G401 (cell line): Measurements from ENCODE around the gene MYNN. TPM values are rescaled to one million over a fixed set of nuclear protein-coding genes. Genes with fewer than 3 reads are reported as not detected.
"Not testable (repeated sequence)": the region's sequence is repeated elsewhere in the genome, so short reads cannot be mapped to it uniquely, and the experiment has no call there.

Experiments
- DNase-seq: peaks from one replicate; pipeline ENCODE4 v3.0.0-alpha.2; 2015; ENCODE audit warnings: low spot score
- in situ Hi-C: cut with HindIII; loops from 2 replicates; pipeline ENCODE4 v1.10.0; 2016; ENCODE audit warnings: low sequenced_read_pairs, mixed read lengths
- total RNA-seq: library from RNA; depleted of rRNA; stranded (reverse); fragments of >200 nt; shearing (Covaris generic); gene quantifications from 2 replicates; pipeline ENCODE4 v1.2.3, GENCODE V29; 2014; rRNA removed

MYNN gene
- total RNA-seq: 23.8 and 25.7 TPM in 2 replicates

DNA sequence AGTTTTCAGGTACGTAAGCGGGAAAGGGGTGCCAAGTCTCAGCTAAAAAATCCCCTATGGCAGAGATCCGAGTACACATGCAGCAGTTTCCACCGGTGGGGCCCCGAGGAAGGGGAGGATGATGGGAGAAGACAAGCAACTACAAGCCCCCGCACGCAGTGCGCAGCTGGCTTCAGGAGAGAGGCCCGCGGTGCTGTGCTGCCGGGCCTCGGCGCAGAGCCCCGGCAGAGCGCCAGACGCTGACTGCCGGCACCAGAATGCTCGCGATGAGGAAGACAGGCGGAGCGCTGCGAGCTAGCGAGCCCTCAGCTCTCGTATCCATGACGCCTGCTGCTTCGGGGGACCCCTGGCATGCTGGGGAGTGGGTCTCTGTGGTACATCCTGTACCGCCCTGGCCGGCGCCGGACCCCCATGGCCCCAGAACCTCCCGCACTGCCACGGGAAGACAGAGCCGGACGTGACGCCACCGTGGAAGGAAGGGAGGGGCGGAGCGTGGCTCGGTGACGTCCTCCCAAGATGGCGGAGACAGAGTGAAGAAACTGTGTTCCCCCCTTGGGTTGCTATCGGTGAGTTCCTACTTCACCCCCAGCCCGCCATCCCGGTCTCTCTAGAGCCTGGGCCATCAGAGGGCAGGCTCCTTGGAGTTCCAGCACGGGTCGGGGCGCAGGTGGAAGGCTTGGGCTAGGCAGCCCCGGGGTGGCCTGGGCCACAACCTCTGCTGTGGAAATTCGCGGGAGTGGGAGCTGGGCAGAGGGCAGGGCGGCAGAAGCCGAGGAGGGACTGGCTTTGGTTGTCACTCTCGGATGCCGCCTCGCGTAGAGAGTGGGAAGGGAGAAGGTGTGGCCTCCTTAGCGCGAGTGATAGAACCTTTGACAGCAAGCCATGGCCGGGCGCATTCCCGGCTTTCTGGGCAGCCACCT is at the start of gene MYNN:
MYNN (plus strand) TSS at position 500 of the 920 bp plus-strand sequence. CDS start 900 bp downstream, outside the sequence.
- in situ Hi-C loops: no loop called here
- DNase-seq: peak; percentile 93

GRCh38 chr3:169731857-169732256 is 41.3 kb upstream of the MYNN start:
- in situ Hi-C loops, DNase-seq: not testable (repeated sequence)

GRCh38 chr3:169739067-169739466 is 34.1 kb upstream of the MYNN start:
- no peak for DNase-seq
- in situ Hi-C loops: no loop called here

GRCh38 chr3:169744366-169745054 is 28.7 kb upstream of the MYNN start:
- in situ Hi-C loops: no loop called here
- DNase-seq: peak; percentile 30

DNA sequence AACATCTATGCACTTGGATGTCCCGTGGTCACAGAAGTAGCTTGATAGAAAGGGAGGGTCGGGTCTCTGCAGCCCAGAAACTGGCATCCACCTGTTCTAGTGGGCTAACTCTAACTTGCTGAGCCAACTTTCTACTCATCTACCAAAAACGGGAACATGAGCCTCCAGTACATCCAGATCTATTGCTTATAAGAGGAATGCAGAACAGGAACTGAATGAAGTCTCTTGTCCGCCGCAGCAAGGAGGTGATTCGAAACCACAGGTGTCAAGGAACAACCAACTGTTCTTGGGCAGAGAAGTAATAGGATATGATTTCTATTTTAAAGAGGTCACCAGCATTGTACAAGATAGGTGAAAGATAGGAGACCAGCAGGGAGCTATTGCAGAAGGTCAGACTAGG is 26.3 kb upstream of the MYNN start:
- in situ Hi-C loops: no loop called here

DNA sequence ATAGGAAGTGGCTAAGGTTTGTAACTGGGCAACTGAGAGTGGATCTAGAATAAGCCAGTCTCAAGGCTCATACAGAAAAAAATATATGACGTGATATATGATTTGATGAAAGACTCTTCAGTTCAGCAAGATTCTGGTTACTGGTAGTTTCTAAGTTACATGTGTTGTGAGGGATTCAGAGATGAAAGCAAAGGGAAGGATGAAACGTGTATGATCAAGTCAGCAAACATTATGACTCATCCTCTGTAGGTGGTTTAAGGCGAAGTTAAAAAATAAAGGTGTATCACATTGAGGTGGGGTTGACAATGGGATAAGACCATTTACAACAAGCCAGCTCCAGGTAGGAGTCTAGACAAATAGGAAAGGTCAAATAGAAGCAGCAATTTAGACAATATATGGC is 24.5 kb upstream of the MYNN start:
- DNase-seq: no peak
- in situ Hi-C loops: no loop called here

More for the DNA sequence above, 26.3 kb upstream of the MYNN start:
- no peak for DNase-seq

- no peak for DNase-seq
- in situ Hi-C loops: no loop called here
These were observed 22.5 kb upstream of the MYNN start for GRCh38 chr3:169750665-169751064.

GRCh38 chr3:169751875-169752274 is 21.3 kb upstream of the MYNN start:
- no peak for DNase-seq
- in situ Hi-C loops: no loop called here

DNA sequence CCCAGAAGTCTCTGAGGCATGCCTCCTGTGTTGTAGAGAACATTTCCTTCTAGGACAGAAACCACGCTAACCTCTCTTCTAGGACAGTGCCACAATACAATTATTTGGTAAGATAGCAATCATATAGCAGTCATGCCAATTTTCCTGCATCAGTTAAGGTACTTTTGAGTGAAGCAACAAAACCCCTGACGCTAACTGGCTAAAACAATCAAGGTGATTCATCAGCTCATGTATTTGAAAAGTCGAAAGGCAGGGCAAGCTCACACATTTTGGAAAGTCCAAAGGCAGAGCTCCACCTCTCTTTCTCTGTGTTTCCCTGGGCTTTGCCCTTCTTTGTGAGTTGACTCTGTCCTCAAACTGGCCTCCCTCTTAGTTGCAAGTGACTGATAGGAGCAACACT is 18.5 kb upstream of the MYNN start:
- no peak for DNase-seq
- in situ Hi-C loops: no loop called here

DNA sequence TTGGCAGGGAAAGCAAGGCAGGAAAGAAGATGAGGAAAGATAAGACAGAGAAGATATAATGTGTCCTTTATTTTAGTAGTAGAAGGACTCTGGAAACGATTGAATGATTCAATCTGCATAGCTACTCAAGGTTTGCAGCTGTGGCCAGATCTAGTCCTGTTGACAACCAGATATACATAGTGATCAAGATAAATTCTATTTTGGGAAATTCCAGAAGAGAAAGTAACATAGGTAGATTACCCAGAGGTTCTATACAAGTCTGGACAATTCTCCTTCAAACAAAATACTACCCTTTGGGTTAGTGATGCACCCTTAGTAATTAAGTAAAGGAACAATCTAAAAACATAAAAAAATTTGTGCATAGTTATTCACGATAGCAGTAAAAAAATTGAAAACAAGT is 17.7 kb upstream of the MYNN start:
- DNase-seq: no peak
- in situ Hi-C loops: no loop called here

- in situ Hi-C loops: no loop called here
- DNase-seq: no peak
These were observed 14.7 kb upstream of the MYNN start for GRCh38 chr3:169758359-169758994.

GRCh38 chr3:169759256-169759655 is 13.9 kb upstream of the MYNN start:
- DNase-seq: no peak
- in situ Hi-C loops: no loop called here

- in situ Hi-C loops: no loop called here
- no peak for DNase-seq
These were observed 12.7 kb upstream of the MYNN start for GRCh38 chr3:169760479-169760878.

GRCh38 chr3:169764312-169764881 is 8.8 kb upstream of the MYNN start:
- DNase-seq: peak; percentile 77
- in situ Hi-C loops: no loop called here

DNA sequence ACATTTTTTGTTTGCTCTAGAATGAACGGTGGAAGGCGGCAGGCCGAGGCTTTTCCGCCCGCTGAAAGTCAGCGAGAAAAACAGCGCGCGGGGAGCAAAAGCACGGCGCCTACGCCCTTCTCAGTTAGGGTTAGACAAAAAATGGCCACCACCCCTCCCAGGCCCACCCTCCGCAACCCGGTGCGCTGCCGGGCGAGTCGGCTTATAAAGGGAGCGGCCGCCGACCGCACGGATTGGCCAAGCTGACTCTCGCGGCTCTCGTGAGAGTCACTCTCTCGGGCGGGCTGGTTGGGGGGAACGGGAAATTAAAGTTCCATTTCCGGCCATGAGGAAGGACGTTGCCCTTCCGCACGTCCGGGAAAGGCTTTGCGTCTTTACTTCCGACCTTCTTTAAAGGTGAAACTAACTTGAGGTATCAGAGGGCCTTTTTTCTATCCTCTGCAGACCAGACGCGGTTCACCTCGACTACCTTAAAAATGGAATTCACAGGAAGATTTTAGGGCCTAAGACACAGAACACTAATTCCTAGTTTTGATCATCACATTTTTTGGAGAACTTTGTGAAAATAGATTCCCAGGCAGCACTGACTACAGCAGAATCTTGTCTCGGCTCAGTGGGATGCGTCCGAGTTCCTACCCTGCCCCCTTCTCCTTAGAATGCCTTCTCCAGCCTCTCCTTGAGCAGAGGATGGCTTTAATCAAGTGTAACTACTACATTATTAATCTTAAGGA is 8.1 kb upstream of the MYNN start, which contains the start of gene TERC:
TERC (minus strand) TSS at position 179 of the 731 bp plus-strand sequence.
- DNase-seq: peak; percentile 96
- in situ Hi-C loops: no loop called here

GRCh38 chr3:169769287-169770181 is 3.7 kb upstream of the MYNN start, which contains the start of gene ACTRT3:
Gene ACTRT3, minus strand, starts transcription at chr3:169769561. Its CDS starts 41 bp downstream, at chr3:169769520.
- in situ Hi-C loops: no loop called here
- peak; percentile 77 for DNase-seq

- in situ Hi-C loops: no loop called here
- DNase-seq: peak; percentile 88
These were observed 1.5 kb upstream of the MYNN start for GRCh38 chr3:169771497-169772304.
